Measurements from ENCODE around the gene SBF1. TPM values are rescaled to one million over a fixed set of nuclear protein-coding genes. Genes with fewer than 3 reads are reported as not detected.

SBF1 gene
- polyA plus RNA-seq, 1 of the 3 experiments (the other 2 are of a cell fraction): 29.1 TPM

- ChIA-PET POLR2A (no interaction called here), CTCF (interaction anchor here (0.6 to 5.1 kb wide), 4 partner anchors 10 to 48 kb away, joined by 3 to 24 read pairs (median 3); no protein-coding TSS in a partner anchor)
- Histone ChIP-seq H4K20me1 (ENCODE audit: insufficient read depth) (peaks cover 36% of the 10 kb centered on the region), H3K79me2 (ENCODE audit: insufficient read depth) (peaks cover 37% of the 10 kb centered on the region), H3K4me2 (peak overlapping the region; percentile 90), H2AFZ (ENCODE audit: low read depth) (peak overlapping the region; percentile 92; the same call in 1 of the 2 replicates), H3K4me3 (ENCODE audit: low read depth in 2 of 2, low read length in 1 of 2) (peak overlapping the region; percentile 62 to 77; a peak in 2 of 4 replicates), H3K4me1 (ENCODE audit: control insufficient read depth in 1 of 2, insufficient read depth in 2 of 2, low read depth in 1 of 2, low read length in 1 of 2) (peaks cover 0 to 39% of the 10 kb centered on the region in 2 experiments; a peak in 2 of 4 replicates), H3K9ac (0 out of 2 replicates have a peak overlapping the region, but pooled peaks have one; percentile 76), H3K9me2 (no peaks in the 10 kb centered on the region), H3F3A (replicated peaks; ENCODE audit: insufficient read depth) (no peaks in the 10 kb centered on the region), H3K27ac (ENCODE audit: low read depth in 2 of 2, low read length in 1 of 2) (no peak overlapping the region), H3K27me3 (ENCODE audit: insufficient read depth) (peaks cover 5% of the 10 kb centered on the region; the same call in 1 of the 2 replicates), H3K9me3 (no peaks in the 10 kb centered on the region), H3K36me3 (replicated peaks in 1 of 2; ENCODE audit: control insufficient read depth in 1 of 2, insufficient read depth in 2 of 2, low read length in 1 of 2) (peaks cover 0 to 2% of the 10 kb centered on the region in 2 experiments)
- 97% methylated on average over 6 of the region's 6 CpGs for WGBS (ENCODE audit: low lambda C conversion rate)
- no peak for TF ChIP-seq TEAD4 (IDR thresholded peaks at IDR 0.05; ENCODE audit: borderline replicate concordance, insufficient read depth)
- TF ChIP-seq TAF1 (IDR thresholded peaks at IDR 0.05; ENCODE audit: borderline replicate concordance, low read depth, low read length): no peak
- TF ChIP-seq EZH2phosphoT487 (IDR thresholded peaks at IDR 0.05; ENCODE audit: borderline replicate concordance, low read depth): no peak
- no peak for TF ChIP-seq RAD21 (IDR thresholded peaks at IDR 0.05; ENCODE audit: low read length)
- no peak for TF ChIP-seq FOSL2 (IDR thresholded peaks at IDR 0.05; ENCODE audit: borderline replicate concordance, low read depth)
- no peak for TF ChIP-seq USF1 (IDR thresholded peaks at IDR 0.05; ENCODE audit: borderline replicate concordance, low read depth)
- no peak for TF ChIP-seq CHD2 (IDR thresholded peaks at IDR 0.05; ENCODE audit: low read length, partially characterized antibody)
- DNase-seq: no peak
Measured at GRCh38 chr22:50475652-50476002, 792 bp upstream of the SBF1 start.

- Histone ChIP-seq H2AFZ (ENCODE audit: low read depth) (no peak overlapping the region), H3F3A (replicated peaks; ENCODE audit: insufficient read depth) (no peaks in the 10 kb centered on the region), H3K4me2 (peak overlapping the region; percentile 87), H3K9me3 (no peaks in the 10 kb centered on the region), H3K36me3 (replicated peaks in 1 of 2; ENCODE audit: control insufficient read depth in 1 of 2, insufficient read depth in 2 of 2, low read length in 1 of 2) (peaks cover 0 to 2% of the 10 kb centered on the region in 2 experiments), H3K4me3 (ENCODE audit: low read depth in 2 of 2, low read length in 1 of 2) (peak overlapping the region; percentile 77 to 88), H3K9ac (peak overlapping the region; percentile 64), H4K20me1 (ENCODE audit: insufficient read depth) (peaks cover 52% of the 10 kb centered on the region), H3K27ac (ENCODE audit: low read depth in 2 of 2, low read length in 1 of 2) (peak overlapping the region in 1 of 2 experiments; percentile 38; a peak in 2 of 4 replicates), H3K9me2 (no peaks in the 10 kb centered on the region), H3K79me2 (ENCODE audit: insufficient read depth) (peaks cover 53% of the 10 kb centered on the region), H3K4me1 (ENCODE audit: control insufficient read depth in 1 of 2, insufficient read depth in 2 of 2, low read depth in 1 of 2, low read length in 1 of 2) (peaks cover 4 to 39% of the 10 kb centered on the region in 2 experiments; a peak in 2 of 4 replicates), H3K27me3 (ENCODE audit: insufficient read depth) (no peaks in the 10 kb centered on the region)
- WGBS (ENCODE audit: low lambda C conversion rate): 7% methylated on average over 5 of the region's 62 CpGs
- peak; percentile 81 for DNase-seq
- CTCF ChIA-PET: interaction anchor here (1.2 to 5.1 kb wide), 2 partner anchors 24 to 230 kb away, joined by 3 to 24 read pairs; no protein-coding TSS in a partner anchor
- TF ChIP-seq MXI1 (IDR thresholded peaks at IDR 0.05; ENCODE audit: low read depth, low read length) (peak; percentile 55), RXRA (IDR thresholded peaks at IDR 0.05; ENCODE audit: borderline replicate concordance, low read depth) (no peak), MAX (IDR thresholded peaks at IDR 0.05; ENCODE audit: low read depth) (peak; percentile 5; the same call in 1 of the 2 replicates)
- POLR2A ChIA-PET: interaction anchor here (1.0 to 1.3 kb wide), 2 partner anchors 36 to 51 kb away, joined by 3 to 8 read pairs; partner anchors contain the start of gene SCO2
Measured at GRCh38 chr22:50473855-50474671, 772 bp downstream of the SBF1 start.

All from SK-N-SH (cell line).